WTC11 (cell line): ENCODE results near the gene GNG14.

Source experiments
- ZNF232 ChIP-seq: sonication (generic); formaldehyde crosslinking; IDR thresholded peaks from 2 replicates; pipeline ENCODE4 v1.8.0; 2022; ENCODE audit warnings: mild to moderate bottlenecking, missing genetic modification reagents
- TF ChIP-seq, protein P1 (sequence below): fragments of 200-600 bp; IDR thresholded peaks from 2 replicates; pipeline ENCODE4 v1.8.0; 2022; ENCODE audit warnings: antibody characterized with exemption

DNA sequence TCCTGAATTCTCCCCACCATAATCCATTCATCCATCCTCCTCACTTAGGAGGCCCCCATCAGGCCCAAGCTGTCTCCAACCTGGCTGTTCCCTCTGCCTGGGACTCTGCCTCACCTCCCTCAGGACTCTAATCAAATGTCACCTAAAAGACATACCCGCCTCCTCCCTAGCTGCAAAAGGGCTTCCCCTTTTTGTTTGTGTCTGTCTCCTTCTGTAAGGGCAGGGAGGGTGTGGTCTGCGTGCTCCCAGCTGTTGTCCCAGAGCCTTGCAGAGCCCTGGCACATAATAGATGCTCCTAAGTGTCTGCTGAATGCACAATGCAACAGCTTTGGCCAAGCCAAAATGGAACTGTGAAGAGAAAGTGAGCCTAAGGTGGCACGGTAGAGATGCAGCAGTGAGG is 42.3 kb downstream of the GNG14 start:
- TF ChIP-seq ZNF232, result no peak
- TF ChIP-seq, protein P1, sequence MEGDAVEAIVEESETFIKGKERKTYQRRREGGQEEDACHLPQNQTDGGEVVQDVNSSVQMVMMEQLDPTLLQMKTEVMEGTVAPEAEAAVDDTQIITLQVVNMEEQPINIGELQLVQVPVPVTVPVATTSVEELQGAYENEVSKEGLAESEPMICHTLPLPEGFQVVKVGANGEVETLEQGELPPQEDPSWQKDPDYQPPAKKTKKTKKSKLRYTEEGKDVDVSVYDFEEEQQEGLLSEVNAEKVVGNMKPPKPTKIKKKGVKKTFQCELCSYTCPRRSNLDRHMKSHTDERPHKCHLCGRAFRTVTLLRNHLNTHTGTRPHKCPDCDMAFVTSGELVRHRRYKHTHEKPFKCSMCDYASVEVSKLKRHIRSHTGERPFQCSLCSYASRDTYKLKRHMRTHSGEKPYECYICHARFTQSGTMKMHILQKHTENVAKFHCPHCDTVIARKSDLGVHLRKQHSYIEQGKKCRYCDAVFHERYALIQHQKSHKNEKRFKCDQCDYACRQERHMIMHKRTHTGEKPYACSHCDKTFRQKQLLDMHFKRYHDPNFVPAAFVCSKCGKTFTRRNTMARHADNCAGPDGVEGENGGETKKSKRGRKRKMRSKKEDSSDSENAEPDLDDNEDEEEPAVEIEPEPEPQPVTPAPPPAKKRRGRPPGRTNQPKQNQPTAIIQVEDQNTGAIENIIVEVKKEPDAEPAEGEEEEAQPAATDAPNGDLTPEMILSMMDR, result no peak
